HCT116 (cell line): ENCODE measurements around the gene SYCE3. TPM values are rescaled to one million over a fixed set of nuclear protein-coding genes. Genes with fewer than 3 reads are reported as not detected.

Source experiments
- ATAC-seq: fragments of 200-7000 bp; cut with Tn5 transposase; 2 replicates; pipeline ENCODE4 v1.9.1; 2020; ENCODE audit warnings: mild to moderate bottlenecking, moderate library complexity
- BruUV-seq: library from RNA; stranded (reverse); fragments of 400-500 nt; replicated peaks from 2 replicates; lab custom pipeline; 2021; lab: Mats Ljungman, UMichigan
- CTCF ChIA-PET: fragments of 300-600 bp; sonication (Branson Sonifier 250); formaldehyde crosslinking; loops from one replicate; lab custom pipeline; 2021; ENCODE audit warnings: antibody characterized with exemption; lab: Charles Lee
- POLR2A ChIA-PET: fragments of 300-600, 350-600 bp; sonication (Branson Sonifier 250); formaldehyde crosslinking; loops from one replicate; lab custom pipeline; 2021; ENCODE audit warnings: antibody characterized with exemption; lab: Charles Lee
- RAD21 ChIA-PET, 2 experiments: fragments of 300-600 bp; sonication (Branson Sonifier 250); formaldehyde crosslinking; loops; one replicate each; lab custom pipeline; 2023; ENCODE audit warnings: low total read pairs in 2 of 2; ENCODE audit not compliant: uncharacterized antibody in 2 of 2, unreplicated experiment in 2 of 2, low non-redundant PET in 1 of 2; lab: Charles Lee
- DNase-seq: peaks from one replicate; pipeline ENCODE4 v3.0.0-alpha.2; 2010; ENCODE audit warnings: low read depth, low spot score
- H2AFZ ChIP-seq: fragments of 200-600 bp; shearing (Covaris generic), sonication (generic); 2 replicates; pipeline ENCODE4 v1.6.1; 2017; ENCODE audit warnings: low read depth, mixed run types, mixed read lengths, antibody characterized with exemption, low read length; ENCODE audit not compliant: poor library complexity, severe bottlenecking
- H3K27ac ChIP-seq: 2 replicates; pipeline ENCODE4 v1.5.1; 2012; ENCODE audit warnings: low read depth, low read length
- H3K27me3 ChIP-seq: fragments of 200-600 bp; sonication (generic); 2 replicates; pipeline ENCODE4 v1.6.1; 2016; ENCODE audit warnings: mixed run types, low read length, mixed read lengths; ENCODE audit not compliant: insufficient read depth
- H3K36me3 ChIP-seq, 2 experiments: fragments of 200-500 bp in 1 of 2; fragments of 200-600 bp in 1 of 2; sonication (Bioruptor generic) in 1 of 2; sonication (generic) in 1 of 2; 2 replicates each; pipeline versions ENCODE4 v1.5.1 to v1.6.1; 2014 to 2016; ENCODE audit warnings: low read length in 2 of 2, inconsistent platforms in 1 of 2, mixed read lengths in 1 of 2, mixed run types in 1 of 2; ENCODE audit not compliant: insufficient read depth in 2 of 2, control insufficient read depth in 1 of 2
- H3K4me1 ChIP-seq, 2 experiments: fragments of 200-600 bp in 1 of 2; sonication (generic) in 1 of 2; 2 replicates each; pipeline versions ENCODE4 v1.5.1 to v1.6.1; 2012 to 2017; ENCODE audit warnings: low read length in 2 of 2, inconsistent platforms in 1 of 2, mild to moderate bottlenecking in 1 of 2, mixed read lengths in 1 of 2, mixed run types in 1 of 2, moderate library complexity in 1 of 2; ENCODE audit not compliant: insufficient read depth in 2 of 2, control insufficient read depth in 1 of 2
- H3K4me2 ChIP-seq: fragments of 200-600 bp; sonication (generic); 2 replicates; pipeline ENCODE4 v1.6.1; 2017; ENCODE audit warnings: mixed run types, low read length, mixed read lengths
- H3K4me3 ChIP-seq, 2 experiments: fragments of 200-600 bp in 1 of 2; sonication (generic) in 1 of 2; replicated peaks in 1 of 2; 2 replicates each; pipeline ENCODE4 v1.5.1; 2011 to 2016; ENCODE audit warnings: low read length in 2 of 2, control low read depth in 1 of 2, low read depth in 1 of 2, mild to moderate bottlenecking in 1 of 2, mixed read lengths in 1 of 2, mixed run types in 1 of 2
- H3K79me2 ChIP-seq: fragments of 200-600 bp; sonication (generic); 2 replicates; pipeline ENCODE4 v1.6.1; 2017; ENCODE audit warnings: mild to moderate bottlenecking, mixed run types, low read length, moderate library complexity, mixed read lengths; ENCODE audit not compliant: insufficient read depth
- H3K9ac ChIP-seq: fragments of 200-600 bp; sonication (generic); 2 replicates; pipeline ENCODE4 v1.6.1; 2016; ENCODE audit warnings: low read length, mixed read lengths
- H3K9me2 ChIP-seq: fragments of 200-600 bp; sonication (generic), shearing (Covaris generic); 2 replicates; pipeline ENCODE4 v1.6.1; 2017; ENCODE audit warnings: mixed run types, mild to moderate bottlenecking, moderate library complexity; ENCODE audit not compliant: insufficient read depth
- H3K9me3 ChIP-seq, 2 experiments: fragments of 200-500 bp in 1 of 2; fragments of 200-600 bp in 1 of 2; sonication (Bioruptor generic) in 1 of 2; sonication (generic) in 1 of 2; 2 replicates each; pipeline ENCODE4 v1.6.1; 2014 to 2017; ENCODE audit warnings: low read length in 2 of 2, mixed read lengths in 2 of 2, inconsistent platforms in 1 of 2, low read depth in 1 of 2, mild to moderate bottlenecking in 1 of 2, mixed run types in 1 of 2, moderate library complexity in 1 of 2; ENCODE audit not compliant: control insufficient read depth in 1 of 2, insufficient read depth in 1 of 2
- H4K20me1 ChIP-seq: fragments of 200-600 bp; sonication (generic), shearing (Covaris generic); 2 replicates; pipeline ENCODE4 v1.6.1; 2017; ENCODE audit warnings: mixed run types, mild to moderate bottlenecking, moderate library complexity; ENCODE audit not compliant: insufficient read depth
- POLR2AphosphoS5 ChIP-seq: IDR thresholded peaks from 2 replicates; pipeline ENCODE4 v1.6.1; 2011; ENCODE audit warnings: mild to moderate bottlenecking, low read depth, low read length, moderate library complexity
- SIN3A ChIP-seq: IDR thresholded peaks from 2 replicates; pipeline ENCODE4 v1.6.1; 2012; ENCODE audit warnings: low read depth
- ZFX ChIP-seq: fragments of 450-650 bp; IDR thresholded peaks from 2 replicates; pipeline ENCODE4 v1.6.1; 2017
- ZNF274 ChIP-seq: fragments of 200-500 bp; sonication (Bioruptor generic); IDR thresholded peaks from 2 replicates; pipeline ENCODE4 v1.6.1; 2014; ENCODE audit warnings: mild to moderate bottlenecking, low read depth, low read length, inconsistent platforms
- intact Hi-C: fragments of 100-400 bp; cut with micrococcal nuclease; formaldehyde crosslinking; loops from 2 replicates; pipeline ENCODE4 v1.10.0; 2022
- total RNA-seq: library from RNA; stranded (reverse); gene quantifications from one replicate; pipeline ENCODE4 v1.2.1, GENCODE V29; 2021; ENCODE audit not compliant: unreplicated experiment
- TF ChIP-seq, protein P1 (sequence below): IDR thresholded peaks from 2 replicates; pipeline ENCODE4 v1.6.1; 2011; ENCODE audit warnings: mild to moderate bottlenecking, low read length, moderate library complexity; ENCODE audit not compliant: insufficient replicate concordance; ENCODE audit errors: extremely low read depth
- TF ChIP-seq, protein P2 (sequence below), 3 experiments: fragments of 200-600 bp in 1 of 3; sonication (generic) in 1 of 3; IDR thresholded peaks in 2 of 3; conservative IDR thresholded peaks in 1 of 3; 2 replicates each; pipeline ENCODE4 v1.5.1; 2012 to 2017; ENCODE audit warnings: low read depth in 2 of 3, low read length in 2 of 3, antibody characterized with exemption in 1 of 3, borderline replicate concordance in 1 of 3, control low read depth in 1 of 3, mild to moderate bottlenecking in 1 of 3, mixed read lengths in 1 of 3, mixed run types in 1 of 3, moderate library complexity in 1 of 3; ENCODE audit not compliant: insufficient read depth in 1 of 3

SYCE3 gene
- total RNA-seq, 1 experiment from 2014 or later: not detected

DNA sequence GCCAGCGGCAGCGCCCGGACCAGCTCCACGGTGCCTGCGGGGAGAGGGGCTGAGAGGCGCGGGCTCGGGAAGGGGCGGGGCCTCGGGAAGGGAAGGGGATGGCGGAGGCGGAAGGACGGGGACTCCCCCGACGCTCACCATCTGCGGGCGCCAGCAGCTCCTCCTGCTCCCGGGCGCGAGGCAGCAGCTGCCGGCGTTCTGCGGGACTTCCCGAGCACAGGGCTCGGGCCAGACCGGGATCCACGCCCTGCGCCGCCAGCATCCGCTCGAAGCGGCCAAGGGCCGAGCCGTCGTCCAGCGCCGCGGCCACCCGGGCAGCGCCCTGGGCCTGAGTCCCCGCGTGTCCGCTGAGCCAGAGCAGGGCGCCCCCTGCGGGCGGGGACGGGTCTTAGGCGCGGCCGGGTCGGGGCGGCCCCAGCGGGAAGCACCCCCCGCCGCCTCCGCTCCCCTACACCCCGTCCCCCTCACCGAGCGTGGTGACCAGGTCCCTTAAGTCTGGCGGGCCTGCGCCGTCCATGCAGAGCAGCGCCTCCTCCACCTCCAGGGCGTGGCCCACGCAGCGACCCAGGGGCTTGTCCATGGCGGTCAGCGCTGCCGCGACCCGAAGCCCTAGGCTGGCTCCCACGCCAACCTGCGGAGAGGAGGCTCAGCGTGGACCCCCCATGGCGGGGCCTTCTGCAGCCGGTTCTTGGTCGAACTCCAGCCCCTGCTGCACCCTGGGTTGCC is 36.4 kb downstream of the SYCE3 start:
- Histone ChIP-seq H3K9me2 (no peaks in the 10 kb centered on the region), H2AFZ (no peak overlapping the region), H3K27ac (peak overlapping the region; percentile 100), H3K9ac (peak overlapping the region; percentile 93), H4K20me1 (no peaks in the 10 kb centered on the region), H3K9me3 (no peaks in the 10 kb centered on the region), H3K4me3 (peak overlapping the region; percentile 78 to 85), H3K36me3 (peaks cover 0 to 11% of the 10 kb centered on the region in 2 experiments; a peak in 2 of 4 replicates), H3K27me3 (no peaks in the 10 kb centered on the region), H3K4me2 (peak overlapping the region; percentile 99), H3K79me2 (peaks cover 30% of the 10 kb centered on the region), H3K4me1 (peaks cover 13 to 71% of the 10 kb centered on the region in 2 experiments; a peak in 3 of 4 replicates)
- RAD21 ChIA-PET: interaction anchor here (0.8 to 2.2 kb wide), 4 partner anchors 18 to 126 kb away, joined by 4 to 8 read pairs (median 6); partner anchors contain the start of genes LMF2 (in 2 of the 2), NCAPH2 (in 1 of the 2) and SYCE3 (in 1 of the 2)
- POLR2A ChIA-PET: interaction anchor here (0.9 to 2.1 kb wide), 7 partner anchors 10 to 94 kb away, joined by 3 to 20 read pairs (median 5); partner anchors contain the start of genes CHKB, LMF2, NCAPH2 and SYCE3
- ATAC-seq (peak; percentile 39), DNase-seq (no peak)
- intact Hi-C loops: no loop called here
- TF ChIP-seq, protein P1, sequence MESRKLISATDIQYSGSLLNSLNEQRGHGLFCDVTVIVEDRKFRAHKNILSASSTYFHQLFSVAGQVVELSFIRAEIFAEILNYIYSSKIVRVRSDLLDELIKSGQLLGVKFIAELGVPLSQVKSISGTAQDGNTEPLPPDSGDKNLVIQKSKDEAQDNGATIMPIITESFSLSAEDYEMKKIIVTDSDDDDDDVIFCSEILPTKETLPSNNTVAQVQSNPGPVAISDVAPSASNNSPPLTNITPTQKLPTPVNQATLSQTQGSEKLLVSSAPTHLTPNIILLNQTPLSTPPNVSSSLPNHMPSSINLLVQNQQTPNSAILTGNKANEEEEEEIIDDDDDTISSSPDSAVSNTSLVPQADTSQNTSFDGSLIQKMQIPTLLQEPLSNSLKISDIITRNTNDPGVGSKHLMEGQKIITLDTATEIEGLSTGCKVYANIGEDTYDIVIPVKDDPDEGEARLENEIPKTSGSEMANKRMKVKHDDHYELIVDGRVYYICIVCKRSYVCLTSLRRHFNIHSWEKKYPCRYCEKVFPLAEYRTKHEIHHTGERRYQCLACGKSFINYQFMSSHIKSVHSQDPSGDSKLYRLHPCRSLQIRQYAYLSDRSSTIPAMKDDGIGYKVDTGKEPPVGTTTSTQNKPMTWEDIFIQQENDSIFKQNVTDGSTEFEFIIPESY: no peak
- TF ChIP-seq SIN3A (no peak), ZFX (peak; percentile 51), ZNF274 (no peak), POLR2AphosphoS5 (peak; percentile 51)
- TF ChIP-seq, protein P2, sequence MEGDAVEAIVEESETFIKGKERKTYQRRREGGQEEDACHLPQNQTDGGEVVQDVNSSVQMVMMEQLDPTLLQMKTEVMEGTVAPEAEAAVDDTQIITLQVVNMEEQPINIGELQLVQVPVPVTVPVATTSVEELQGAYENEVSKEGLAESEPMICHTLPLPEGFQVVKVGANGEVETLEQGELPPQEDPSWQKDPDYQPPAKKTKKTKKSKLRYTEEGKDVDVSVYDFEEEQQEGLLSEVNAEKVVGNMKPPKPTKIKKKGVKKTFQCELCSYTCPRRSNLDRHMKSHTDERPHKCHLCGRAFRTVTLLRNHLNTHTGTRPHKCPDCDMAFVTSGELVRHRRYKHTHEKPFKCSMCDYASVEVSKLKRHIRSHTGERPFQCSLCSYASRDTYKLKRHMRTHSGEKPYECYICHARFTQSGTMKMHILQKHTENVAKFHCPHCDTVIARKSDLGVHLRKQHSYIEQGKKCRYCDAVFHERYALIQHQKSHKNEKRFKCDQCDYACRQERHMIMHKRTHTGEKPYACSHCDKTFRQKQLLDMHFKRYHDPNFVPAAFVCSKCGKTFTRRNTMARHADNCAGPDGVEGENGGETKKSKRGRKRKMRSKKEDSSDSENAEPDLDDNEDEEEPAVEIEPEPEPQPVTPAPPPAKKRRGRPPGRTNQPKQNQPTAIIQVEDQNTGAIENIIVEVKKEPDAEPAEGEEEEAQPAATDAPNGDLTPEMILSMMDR (IDR thresholded peaks at IDR 0.05 in 2 of 3, conservative IDR thresholded peaks at IDR 0.05 in 1 of 3; ENCODE audit: borderline replicate concordance in 1 of 3, insufficient read depth in 1 of 3, low read depth in 2 of 3, low read length in 2 of 3): peak in 1 of 3 experiments; percentile 57; a peak in 3 of 6 replicates
- CTCF ChIA-PET: interaction anchor here (0.7 to 1.7 kb wide), 19 partner anchors 12 to 377 kb away, joined by 3 to 21 read pairs (median 5); partner anchors contain the start of genes ARSA, HDAC10, KLHDC7B and LMF2
- no TSS peak for BruUV-seq
